GM23338 (cell line): Measurements from ENCODE around the gene GNPTAB. TPM values are rescaled to one million over a fixed set of nuclear protein-coding genes. Genes with fewer than 3 reads are reported as not detected.

ENCODE experiments used
- ATAC-seq: fragments of 200-7000 bp; cut with Tn5 transposase; 3 replicates; pipeline ENCODE4 v1.9.1; 2020
- DNase-seq: peaks from one replicate; pipeline ENCODE4 v3.0.0-alpha.2; 2015; ENCODE audit warnings: low spot score
- H2AFZ ChIP-seq: fragments of 200-600 bp; sonication (generic); 2 replicates; pipeline ENCODE4 v1.8.0; 2016; ENCODE audit warnings: antibody characterized with exemption, mild to moderate bottlenecking, moderate library complexity
- H3F3A ChIP-seq: fragments of 200-600 bp; sonication (generic); replicated peaks from 2 replicates; pipeline ENCODE4 v1.8.0; 2017; ENCODE audit warnings: antibody characterized with exemption, mixed run types, low read depth
- H3K27ac ChIP-seq: fragments of 200-600 bp; sonication (generic); 2 replicates; pipeline ENCODE4 v1.6.1; 2016; ENCODE audit warnings: low read depth
- H3K27me3 ChIP-seq: fragments of 200-600 bp; sonication (generic); 2 replicates; pipeline ENCODE4 v1.8.0; 2016; ENCODE audit warnings: mild to moderate bottlenecking, mixed run types, moderate library complexity; ENCODE audit not compliant: insufficient read depth
- H3K36me3 ChIP-seq: fragments of 200-600 bp; sonication (generic); 2 replicates; pipeline ENCODE4 v1.8.0; 2016; ENCODE audit warnings: mild to moderate bottlenecking; ENCODE audit not compliant: insufficient read depth
- H3K4me1 ChIP-seq: fragments of 200-600 bp; sonication (generic); 2 replicates; pipeline ENCODE4 v1.8.0; 2016; ENCODE audit warnings: mild to moderate bottlenecking, moderate library complexity; ENCODE audit not compliant: insufficient read depth
- H3K4me2 ChIP-seq: fragments of 200-600 bp; sonication (generic); 2 replicates; pipeline ENCODE4 v1.7.1; 2017; ENCODE audit warnings: mixed run types
- H3K4me3 ChIP-seq: fragments of 200-600 bp; sonication (generic); 2 replicates; pipeline ENCODE4 v1.6.1; 2016; ENCODE audit warnings: mixed run types
- H3K79me2 ChIP-seq: fragments of 200-600 bp; sonication (generic); replicated peaks from 2 replicates; pipeline ENCODE4 v1.8.0; 2017; ENCODE audit warnings: mild to moderate bottlenecking; ENCODE audit not compliant: insufficient read depth
- H3K9me2 ChIP-seq: fragments of 200-600 bp; sonication (generic); 2 replicates; pipeline ENCODE4 v1.8.0; 2017; ENCODE audit not compliant: insufficient read depth
- H4K20me1 ChIP-seq: fragments of 200-600 bp; sonication (generic); replicated peaks from 2 replicates; pipeline ENCODE4 v1.8.0; 2017; ENCODE audit warnings: mild to moderate bottlenecking; ENCODE audit not compliant: insufficient read depth
- H3K27ac Mint-ChIP-seq: 2 replicates; pipeline ENCODE4 v1.8.0; 2020; ENCODE audit warnings: inconsistent platforms, mild to moderate bottlenecking, moderate library complexity, mixed read lengths
- H3K27me3 Mint-ChIP-seq: 3 replicates; pipeline ENCODE4 v1.8.0; 2022; ENCODE audit warnings: low read depth, mild to moderate bottlenecking, moderate library complexity, mixed read lengths, inconsistent platforms; ENCODE audit not compliant: insufficient read depth, poor library complexity
- H3K36me3 Mint-ChIP-seq: 3 replicates; pipeline ENCODE4 v1.8.0; 2021; ENCODE audit warnings: low read depth, mild to moderate bottlenecking, inconsistent platforms, moderate library complexity, mixed read lengths
- H3K4me1 Mint-ChIP-seq: 3 replicates; pipeline ENCODE4 v1.8.0; 2020; ENCODE audit warnings: mild to moderate bottlenecking, inconsistent platforms, mixed read lengths
- H3K4me3 Mint-ChIP-seq: 3 replicates; pipeline ENCODE4 v1.8.0; 2021; ENCODE audit warnings: moderate library complexity, mild to moderate bottlenecking, inconsistent platforms, mixed read lengths
- H3K9me3 Mint-ChIP-seq: 3 replicates; pipeline ENCODE4 v1.8.0; 2020; ENCODE audit warnings: moderate library complexity, mild to moderate bottlenecking, inconsistent platforms, mixed read lengths
- CREB1 ChIP-seq: fragments of 250-450 bp; sonication (Bioruptor Pico); IDR thresholded peaks from 2 replicates; pipeline ENCODE4 v1.5.0; 2020; ENCODE audit warnings: low read depth, mild to moderate bottlenecking, moderate library complexity
- CTCF ChIP-seq, 2 experiments: fragments of 200-600 bp in 1 of 2; sonication (generic) in 1 of 2; conservative IDR thresholded peaks; 2 replicates each; pipeline versions ENCODE4 v1.5.1 to v1.6.1; 2016 to 2017; ENCODE audit warnings: antibody characterized with exemption in 2 of 2, low read depth in 2 of 2, mild to moderate bottlenecking in 2 of 2, moderate library complexity in 1 of 2
- ETS1 ChIP-seq: IDR thresholded peaks from 2 replicates; pipeline ENCODE4 v1.6.1; 2016; ENCODE audit warnings: antibody characterized with exemption
- EZH2 ChIP-seq: fragments of 200-600 bp; sonication (generic); IDR thresholded peaks from one replicate; pipeline ENCODE4 v1.8.0; 2017; ENCODE audit warnings: antibody characterized with exemption, mild to moderate bottlenecking, low read depth; ENCODE audit not compliant: unreplicated experiment
- EZH2phosphoT487 ChIP-seq: fragments of 200-600 bp; sonication (generic); IDR thresholded peaks from one replicate; pipeline ENCODE4 v1.8.1; 2018; ENCODE audit warnings: antibody characterized with exemption; ENCODE audit not compliant: unreplicated experiment
- JUNB ChIP-seq: IDR thresholded peaks from one replicate; pipeline ENCODE4 v1.6.1; 2016; ENCODE audit warnings: antibody characterized with exemption; ENCODE audit not compliant: unreplicated experiment
- NANOG ChIP-seq: IDR thresholded peaks from 2 replicates; pipeline ENCODE4 v1.6.1; 2016; ENCODE audit warnings: antibody characterized with exemption, borderline replicate concordance
- REST ChIP-seq: IDR thresholded peaks from one replicate; pipeline ENCODE4 v1.6.1; 2018; ENCODE audit warnings: antibody characterized with exemption; ENCODE audit not compliant: unreplicated experiment
- STAT1 ChIP-seq: IDR thresholded peaks from one replicate; pipeline ENCODE4 v1.6.1; 2016; ENCODE audit warnings: antibody characterized with exemption; ENCODE audit not compliant: unreplicated experiment
- ZNF114 ChIP-seq: fragments of 250-450 bp; sonication (Bioruptor Pico); IDR thresholded peaks from 2 replicates; pipeline ENCODE4 v1.5.0; 2020; ENCODE audit warnings: mild to moderate bottlenecking, moderate library complexity
- ZNF331 ChIP-seq: fragments of 250-450 bp; sonication (Bioruptor Pico); IDR thresholded peaks from 2 replicates; pipeline ENCODE4 v1.5.0; 2020; ENCODE audit warnings: low read depth, mild to moderate bottlenecking, moderate library complexity
- polyA plus RNA-seq: library from polyadenylated mRNA; unstranded; fragments of >200 nt; fragmentation: Nextera tagmentation; extraction: Ambion mirVana; gene quantifications from 2 replicates; pipeline ENCODE4 v1.2.1, GENCODE V29; 2016
- total RNA-seq: library from RNA; depleted of rRNA; stranded (reverse); fragments of >200 nt; shearing (Covaris generic); gene quantifications from 2 replicates; pipeline ENCODE4 v1.2.3, GENCODE V29; 2014

The GNPTAB gene
- total and polyA plus RNA-seq, 2 experiments from 2014 or later: 23.6 to 58.3 TPM

GRCh38 chr12:101824831-101825230 is 5.9 kb downstream of the GNPTAB start:
- ATAC-seq (peak; percentile 10; the same call in 1 of the 3 replicates), DNase-seq (peak; percentile 50)
- Histone ChIP-seq H4K20me1 (no peaks in the 10 kb centered on the region), H3F3A (no peaks in the 10 kb centered on the region), H3K36me3 (no peaks in the 10 kb centered on the region), H3K4me2 (peak overlapping the region; percentile 56), H2AFZ (no peak overlapping the region), H3K27ac (peak overlapping the region; percentile 61), H3K4me1 (peaks cover 63% of the 10 kb centered on the region), H3K79me2 (peaks cover 92% of the 10 kb centered on the region), H3K9me2 (no peaks in the 10 kb centered on the region), H3K4me3 (peak overlapping the region; percentile 29), H3K27me3 (no peaks in the 10 kb centered on the region)
- Mint-ChIP-seq H3K27ac (peak overlapping the region; percentile 1; the same call in 1 of the 2 replicates), H3K4me1 (peaks cover 52% of the 10 kb centered on the region), H3K4me3 (peak overlapping the region; percentile 24), H3K36me3 (peaks cover 5% of the 10 kb centered on the region; the same call in 2 of the 3 replicates), H3K27me3 (no peaks in the 10 kb centered on the region), H3K9me3 (no peaks in the 10 kb centered on the region; the same call in 2 of the 3 replicates)
- TF ChIP-seq NANOG (no peak), CTCF (conservative IDR thresholded peaks at IDR 0.05; ENCODE audit: low read depth in 2 of 2) (no peak), EZH2phosphoT487 (no peak), EZH2 (no peak), ZNF114 (no peak), REST (no peak), STAT1 (no peak), CREB1 (CRISPR knock-in tag) (no peak), JUNB (no peak), ETS1 (no peak), ZNF331 (CRISPR knock-in tag) (no peak)
